Left cardiac atrium (tissue), 4 donors: ENCODE data around the gene TRIOBP. TPM values are rescaled to one million over a fixed set of nuclear protein-coding genes. Genes with fewer than 3 reads are reported as not detected.
A peak's percentile ranks its signal among the peaks of the same experiment; 100 is the strongest.

Experiments used
- ATAC-seq, 2 donors: fragments of 200-7000 bp; cut with Tn5 transposase; one replicate each; pipeline ENCODE4 v1.9.1; 2020; ENCODE audit warnings: mild to moderate bottlenecking in 2 of 2, moderate library complexity in 2 of 2
- DNase-seq: peaks from one replicate; pipeline ENCODE4 v3.0.0-alpha.2; 2020
- intact Hi-C, 2 donors: fragments of 100-400 bp; cut with DNase I; formaldehyde crosslinking; loops; one replicate each; pipeline versions ENCODE4 v1.14.1 to v1.15.1; 2022 to 2023
- total RNA-seq, 2 donors: library from RNA; stranded (reverse); fragmentation: NEBNext Ultra II Directional; extraction: Animal tissue kit (Norgen Biotek cat#: 25700); gene quantifications; one replicate each; pipeline ENCODE4 v1.2.1, GENCODE V29; 2021
- donor health status: DM: no; HTN: yes; CAD: no.
- donor health status: DM: no; HTN: yes; CAD: no; lungs with severe emphysema.
- donor health status: DM: yes; HTN: yes; CAD: no.
- donor health status: Dilated cardiomyopathy.

TRIOBP gene
- total RNA-seq, 2 donors from 2014 or later, result 83.5 to 118 TPM

DNA sequence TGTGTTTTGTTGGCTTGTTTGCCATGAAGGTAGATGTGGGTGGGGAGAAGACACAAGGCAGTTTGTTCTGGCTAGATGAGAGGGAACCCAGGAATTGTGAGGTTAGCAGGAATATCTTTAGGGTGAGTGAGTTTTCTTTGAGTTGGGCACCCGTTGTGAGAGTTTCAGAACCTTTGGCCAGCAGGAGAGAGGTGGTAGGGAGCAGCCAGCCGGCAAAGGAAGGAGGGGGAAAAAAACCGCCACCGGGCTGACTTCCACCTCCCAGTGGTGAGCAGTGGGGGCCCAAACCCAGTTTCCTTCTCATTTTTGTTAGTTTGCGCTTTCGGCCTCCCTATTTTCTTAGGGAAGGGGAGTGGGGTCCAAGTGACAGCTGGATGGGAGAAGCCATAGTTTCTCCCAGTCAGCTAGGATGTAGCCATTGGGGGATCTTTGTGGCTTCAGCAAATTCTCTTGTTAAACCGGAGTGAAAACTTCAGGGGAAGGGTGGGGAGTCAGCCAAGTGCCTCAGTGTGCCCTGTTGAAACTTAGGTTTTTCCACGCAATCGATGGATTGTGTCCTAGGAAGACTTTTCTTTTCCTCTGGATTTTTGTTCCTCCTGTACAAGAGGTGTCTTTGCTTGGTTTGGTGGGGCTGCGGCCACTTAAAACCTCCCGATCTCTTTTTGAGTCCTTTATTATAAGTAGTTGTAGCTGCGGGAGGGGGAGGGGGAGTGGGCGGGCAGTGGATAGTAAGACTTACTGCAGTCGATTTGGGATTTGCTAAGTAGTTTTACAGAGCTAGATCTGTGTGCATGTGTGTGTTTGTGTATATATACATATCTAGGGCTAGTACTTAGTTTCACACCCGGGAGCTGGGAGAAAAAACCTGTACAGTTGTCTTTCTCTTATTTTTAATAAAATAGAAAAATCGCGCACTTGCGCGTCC, 109.8 kb downstream of the TRIOBP start:
- DNase-seq, result no peak
- intact Hi-C loops, result no loop called here
- no peak for ATAC-seq

DNA sequence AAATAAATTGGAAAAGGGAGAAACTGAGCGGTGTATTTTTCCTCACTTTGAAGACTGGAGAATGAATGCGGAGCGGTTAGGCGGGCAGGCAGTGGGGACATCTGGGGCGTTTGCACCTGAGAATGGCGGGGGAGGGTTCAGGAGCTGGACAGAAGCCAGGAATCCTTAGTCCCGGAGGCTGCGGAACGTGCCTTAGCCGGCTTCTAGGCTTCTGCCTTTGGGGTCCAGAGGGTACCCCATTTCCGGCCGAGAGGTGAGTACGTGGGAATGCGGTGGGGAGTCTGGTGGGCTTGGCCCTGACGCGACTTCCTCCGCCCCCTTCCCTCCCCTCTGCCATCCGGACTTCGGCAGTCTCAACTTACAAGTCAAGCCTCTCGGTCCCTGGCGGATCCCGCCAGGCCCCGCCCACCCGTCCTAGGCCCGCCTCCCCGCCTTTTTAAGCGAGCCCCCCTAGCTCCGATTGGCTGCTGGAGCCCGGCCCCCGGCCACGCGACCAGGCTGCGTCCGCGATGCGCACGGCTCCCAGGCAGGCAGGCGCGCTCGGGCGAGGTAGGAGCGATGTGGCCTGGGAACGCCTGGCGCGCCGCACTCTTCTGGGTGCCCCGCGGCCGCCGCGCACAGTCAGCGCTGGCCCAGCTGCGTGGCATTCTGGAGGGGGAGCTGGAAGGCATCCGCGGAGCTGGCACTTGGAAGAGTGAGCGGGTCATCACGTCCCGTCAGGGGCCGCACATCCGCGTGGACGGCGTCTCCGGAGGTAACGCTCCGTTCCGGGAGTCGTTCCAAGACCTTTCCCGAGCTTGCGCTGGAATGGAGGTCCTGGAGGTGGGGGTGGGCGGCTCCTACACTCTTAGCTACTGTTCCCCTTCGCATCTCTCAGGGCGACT, 110.8 kb downstream of the TRIOBP start, which contains the start of gene GCAT:
Gene GCAT, plus strand, starts transcription at position 525 of the 884 bp plus-strand sequence. Its CDS starts 34 bp downstream, at position 559.
- peak; percentile 91 for ATAC-seq
- peak; percentile 96 for DNase-seq
- intact Hi-C loops, result no loop called here

DNA sequence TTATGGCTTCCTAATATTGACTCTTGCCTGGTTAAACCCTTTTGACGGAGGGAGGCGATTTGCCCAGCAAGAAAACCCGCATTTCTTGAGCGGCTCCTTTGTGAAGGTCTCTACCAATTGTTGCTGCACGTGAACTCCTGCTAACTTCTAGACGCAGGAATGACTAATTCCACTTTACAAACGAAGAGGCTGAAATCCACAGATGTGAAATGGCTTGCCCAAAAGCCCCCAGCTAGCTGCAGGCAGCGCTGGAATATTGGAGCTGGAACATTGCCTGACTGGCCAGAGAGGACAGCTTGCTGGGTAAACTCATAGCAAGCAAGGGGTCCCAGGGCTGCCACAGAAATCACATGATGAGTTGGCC, 111.4 kb downstream of the TRIOBP start:
- intact Hi-C loops, result no loop called here
- ATAC-seq (no peak), DNase-seq (no peak)

DNA sequence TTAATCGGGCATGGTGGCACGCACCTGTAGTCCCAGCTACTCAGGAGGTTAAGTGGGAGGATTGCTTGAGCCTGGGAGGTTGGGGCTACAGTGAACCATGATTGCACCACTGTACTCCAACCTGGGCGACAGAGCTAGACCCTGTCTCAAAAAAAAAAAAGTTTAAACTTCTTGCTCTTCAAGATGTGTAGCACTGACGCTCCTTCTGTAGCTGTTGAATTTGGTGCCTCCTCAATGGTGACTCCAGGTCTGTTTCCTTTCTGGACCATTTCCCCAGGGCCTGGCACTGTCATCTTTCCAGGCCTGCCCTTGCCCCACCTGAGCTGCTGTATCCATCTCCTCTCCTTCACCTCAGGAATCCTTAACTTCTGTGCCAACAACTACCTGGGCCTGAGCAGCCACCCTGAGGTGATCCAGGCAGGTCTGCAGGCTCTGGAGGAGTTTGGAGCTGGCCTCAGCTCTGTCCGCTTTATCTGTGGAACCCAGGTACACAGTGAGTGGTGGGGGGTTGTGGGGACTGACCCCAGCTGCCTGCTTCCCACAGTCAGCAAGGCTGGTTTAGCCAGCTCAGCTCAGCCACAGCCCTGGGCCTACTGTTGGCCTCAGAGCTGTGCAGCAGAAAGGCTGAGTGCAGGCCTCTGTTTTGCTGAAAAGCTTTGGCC, 113.0 kb downstream of the TRIOBP start:
- DNase-seq (no peak), ATAC-seq (no peak)
- intact Hi-C loops, result no loop called here

DNA sequence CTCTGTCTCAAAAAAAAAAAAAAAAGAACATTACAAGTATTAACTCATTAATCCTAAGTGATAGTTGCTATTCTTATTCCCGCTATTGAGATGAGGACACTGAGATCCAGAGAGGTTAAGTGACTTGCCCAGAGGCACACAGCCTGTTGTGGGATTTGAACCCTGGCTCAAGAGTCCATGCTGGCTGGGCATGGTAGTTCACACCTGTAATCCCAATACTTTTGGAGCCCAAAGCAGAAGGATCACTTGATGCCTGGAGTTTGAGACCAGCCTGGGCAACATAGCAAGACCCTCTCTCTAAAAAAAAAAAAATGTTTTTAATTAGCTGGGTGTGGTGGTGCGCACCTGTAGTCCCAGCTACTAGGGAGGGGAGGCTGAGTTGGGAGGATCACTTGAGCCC, 115.0 kb downstream of the TRIOBP start:
- intact Hi-C loops, result no loop called here
- ATAC-seq (no peak), DNase-seq (no peak)

DNA sequence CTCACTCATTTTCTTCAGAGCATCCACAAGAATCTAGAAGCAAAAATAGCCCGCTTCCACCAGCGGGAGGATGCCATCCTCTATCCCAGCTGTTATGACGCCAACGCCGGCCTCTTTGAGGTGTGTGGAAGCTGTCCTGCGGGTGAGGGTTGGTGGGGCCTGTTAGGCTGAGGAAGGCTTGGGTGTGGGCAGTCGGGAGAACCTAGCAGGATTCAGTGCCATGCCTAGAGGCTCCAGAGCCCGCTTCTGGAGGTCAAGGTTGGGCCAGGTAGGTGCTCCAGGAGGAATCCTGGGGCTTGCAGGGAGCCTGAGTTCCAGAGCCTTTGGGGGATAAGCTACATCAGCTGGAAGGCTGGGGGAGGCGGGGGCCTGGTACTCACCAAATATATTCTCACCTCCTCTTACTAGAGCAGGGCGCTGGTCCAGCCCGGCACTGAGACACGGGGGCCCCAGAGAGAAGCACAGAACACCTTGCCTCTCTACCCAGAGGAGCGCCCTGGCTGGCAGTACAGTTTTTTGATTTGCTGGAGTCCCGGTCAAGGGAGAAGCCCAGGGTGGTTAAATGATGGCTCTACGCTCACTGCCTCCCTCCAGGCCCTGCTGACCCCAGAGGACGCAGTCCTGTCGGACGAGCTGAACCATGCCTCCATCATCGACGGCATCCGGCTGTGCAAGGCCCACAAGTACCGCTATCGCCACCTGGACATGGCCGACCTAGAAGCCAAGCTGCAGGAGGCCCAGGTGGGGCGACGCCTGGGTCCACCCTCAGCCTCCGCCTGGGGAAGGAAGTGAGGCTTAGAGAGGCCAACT, 116.2 kb downstream of the TRIOBP start:
- intact Hi-C loops, result no loop called here
- no peak for ATAC-seq
- DNase-seq, result no peak

DNA sequence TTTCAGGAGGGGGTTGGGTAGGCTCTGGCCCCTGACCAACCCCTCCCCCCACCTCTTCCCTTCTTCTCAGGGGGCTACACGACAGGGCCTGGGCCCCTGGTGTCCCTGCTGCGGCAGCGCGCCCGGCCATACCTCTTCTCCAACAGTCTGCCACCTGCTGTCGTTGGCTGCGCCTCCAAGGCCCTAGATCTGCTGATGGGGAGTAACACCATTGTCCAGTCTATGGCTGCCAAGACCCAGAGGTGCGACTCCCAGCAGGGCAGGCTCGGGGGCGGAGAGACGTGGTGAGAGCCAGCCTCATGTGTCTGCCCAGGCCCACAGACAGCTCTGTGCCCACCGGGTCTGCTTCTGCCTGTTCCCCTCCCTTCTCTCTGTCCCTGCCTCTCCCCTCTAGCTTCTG, 118.7 kb downstream of the TRIOBP start:
- ATAC-seq (no peak), DNase-seq (no peak)
- intact Hi-C loops, result loop anchor here in 1 of 2 donors (5.0 kb wide), 1 partner anchor 147 kb away; no protein-coding TSS in a partner anchor

DNA sequence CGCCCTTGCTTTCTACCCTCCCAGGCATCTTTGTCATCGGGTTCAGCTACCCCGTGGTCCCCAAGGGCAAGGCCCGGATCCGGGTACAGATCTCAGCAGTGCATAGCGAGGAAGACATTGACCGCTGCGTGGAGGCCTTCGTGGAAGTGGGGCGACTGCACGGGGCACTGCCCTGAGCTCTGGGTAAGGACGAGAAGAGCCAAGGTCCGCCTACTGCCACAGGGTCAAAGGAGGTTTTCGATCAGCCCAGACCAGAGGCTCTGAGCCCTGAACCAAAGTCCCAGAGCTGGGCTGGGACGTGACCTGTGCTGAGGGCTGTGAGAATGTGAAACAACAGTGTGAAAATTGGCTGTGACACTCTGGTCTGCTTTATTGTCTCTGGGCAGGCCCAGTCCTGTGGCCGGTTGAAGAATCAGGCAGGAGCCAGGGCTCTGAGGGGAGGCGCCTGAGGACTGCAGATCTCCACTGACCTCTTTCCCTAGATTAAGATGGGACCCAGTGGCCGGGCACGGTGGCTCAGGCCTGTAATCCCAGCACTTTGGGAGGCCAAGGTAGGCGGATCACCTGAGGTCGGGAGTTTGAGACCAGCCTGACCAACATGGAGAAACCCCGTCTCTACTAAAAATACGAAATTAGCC, 119.8 kb downstream of the TRIOBP start:
- intact Hi-C loops, result loop anchor here (1.0 to 5.0 kb wide), 3 partner anchors 46 to 146 kb away; no protein-coding TSS in a partner anchor
- ATAC-seq, result no peak
- no peak for DNase-seq

DNA sequence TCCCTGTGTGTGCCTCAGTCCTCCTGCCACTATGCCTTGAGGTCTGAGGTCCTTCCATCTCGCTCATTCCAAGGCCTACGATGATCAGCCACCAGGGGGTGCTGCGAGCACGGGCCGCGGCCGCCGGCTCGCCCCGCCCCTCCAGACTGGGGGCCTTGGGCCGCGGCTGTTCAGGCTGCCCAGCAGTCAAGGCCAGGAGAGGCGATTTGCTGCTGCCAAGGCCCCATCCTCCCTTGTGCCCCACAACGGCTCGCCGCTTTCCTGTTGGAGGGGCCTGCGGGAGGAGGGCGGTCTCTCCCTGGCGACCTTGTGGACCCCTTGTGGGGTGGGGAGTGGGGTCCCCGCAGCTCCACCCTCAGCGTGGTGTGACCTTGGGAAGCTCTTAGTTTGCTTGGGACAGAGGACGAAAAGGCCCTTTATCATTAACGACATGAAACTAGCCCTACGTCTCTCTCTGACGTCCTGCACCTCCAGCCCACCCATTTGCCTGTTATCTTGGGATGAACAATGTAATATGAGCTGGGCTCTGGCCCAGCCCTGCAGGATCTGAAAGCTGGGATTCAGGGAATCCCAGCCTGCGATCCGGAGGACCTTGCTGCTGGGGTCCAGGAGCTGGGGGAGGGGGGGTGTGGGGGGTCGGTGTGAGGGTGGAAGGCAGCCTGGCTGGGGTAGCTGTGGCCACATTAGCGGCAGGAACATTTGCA, 121.0 kb downstream of the TRIOBP start:
- ATAC-seq (peak; percentile 93 to 95), DNase-seq (peak; percentile 86)
- intact Hi-C loops, result loop anchor here (1.0 to 5.0 kb wide), 4 partner anchors 45 to 147 kb away; no protein-coding TSS in a partner anchor

DNA sequence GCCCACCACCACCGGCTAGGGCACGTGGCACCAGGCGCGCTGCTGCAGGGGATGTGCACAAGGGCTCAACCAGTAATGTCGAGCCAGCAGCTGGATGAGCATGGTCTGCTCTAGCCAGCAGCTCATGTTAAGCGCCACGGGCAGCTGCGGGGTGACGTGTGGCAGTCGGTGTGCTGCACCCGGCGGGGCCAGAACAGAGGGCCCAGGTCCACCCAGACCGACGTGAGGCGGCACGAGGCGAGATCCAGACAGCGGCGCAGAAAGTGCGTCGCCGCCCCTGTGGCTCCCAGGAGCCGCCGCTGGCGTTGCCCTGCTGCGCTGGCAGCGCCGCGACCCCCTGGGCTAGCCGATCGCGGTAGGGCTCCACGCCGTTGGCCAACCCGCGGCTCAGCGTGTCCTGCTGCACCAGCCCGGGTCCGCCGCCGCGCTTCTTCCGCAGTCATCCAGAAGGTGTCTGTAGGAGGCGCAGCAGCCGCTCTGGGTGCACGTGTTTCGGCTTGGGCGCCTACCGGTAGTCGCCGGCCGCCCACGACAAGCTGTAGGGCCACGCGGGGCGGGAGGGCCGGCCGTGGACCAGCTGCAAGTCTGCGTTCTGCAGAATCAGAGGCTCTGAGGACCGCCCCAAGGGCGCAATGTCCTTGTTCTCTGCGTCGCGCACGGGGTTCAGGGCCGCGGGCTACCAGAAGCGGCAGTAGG, 121.7 kb downstream of the TRIOBP start:
- ATAC-seq, result peak; percentile 51 to 71
- peak; percentile 76 for DNase-seq
- intact Hi-C loops, result loop anchor here (2.0 to 5.0 kb wide), 2 partner anchors 144 to 146 kb away; no protein-coding TSS in a partner anchor

DNA sequence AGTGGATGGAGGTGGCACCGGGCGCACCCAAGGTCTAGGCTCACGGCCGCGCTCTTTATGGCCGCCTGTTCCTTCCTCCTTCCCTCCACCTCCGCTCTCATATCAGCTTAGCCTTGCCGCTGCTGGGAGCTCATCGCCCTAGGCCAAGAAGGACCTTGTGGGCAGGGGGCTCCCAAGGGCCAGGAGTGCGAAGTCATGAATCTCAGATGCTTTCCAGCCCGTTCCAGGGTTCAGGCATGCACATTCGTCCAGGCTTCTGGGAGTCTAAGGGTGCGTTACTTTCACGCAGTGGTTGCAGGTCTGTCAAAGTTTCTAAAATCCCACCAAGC, 122.2 kb downstream of the TRIOBP start:
- intact Hi-C loops, result loop anchor here (2.0 to 5.0 kb wide), 2 partner anchors 143 to 146 kb away; no protein-coding TSS in a partner anchor
- no peak for DNase-seq
- ATAC-seq, result no peak

DNA sequence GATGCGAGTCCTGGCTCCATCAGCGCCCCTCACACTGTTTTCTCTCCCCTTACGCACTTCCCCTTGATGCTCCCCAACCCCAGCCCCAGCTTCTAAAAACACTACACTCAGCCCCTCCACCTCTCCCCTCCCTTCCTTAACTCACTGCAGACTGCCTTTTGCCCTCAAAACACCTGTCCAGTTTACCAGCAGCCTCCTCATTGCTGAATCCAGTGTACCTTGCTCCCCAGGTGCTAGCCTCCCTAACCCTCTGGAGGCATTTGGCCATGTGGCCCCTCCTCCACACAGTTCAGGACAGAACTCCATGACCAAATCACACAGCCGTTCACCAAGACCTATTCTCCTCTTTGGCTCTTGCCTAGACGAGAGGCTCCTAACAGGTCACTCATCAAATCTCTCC, 123.5 kb downstream of the TRIOBP start:
- DNase-seq, result no peak
- no peak for ATAC-seq
- intact Hi-C loops, result no loop called here

DNA sequence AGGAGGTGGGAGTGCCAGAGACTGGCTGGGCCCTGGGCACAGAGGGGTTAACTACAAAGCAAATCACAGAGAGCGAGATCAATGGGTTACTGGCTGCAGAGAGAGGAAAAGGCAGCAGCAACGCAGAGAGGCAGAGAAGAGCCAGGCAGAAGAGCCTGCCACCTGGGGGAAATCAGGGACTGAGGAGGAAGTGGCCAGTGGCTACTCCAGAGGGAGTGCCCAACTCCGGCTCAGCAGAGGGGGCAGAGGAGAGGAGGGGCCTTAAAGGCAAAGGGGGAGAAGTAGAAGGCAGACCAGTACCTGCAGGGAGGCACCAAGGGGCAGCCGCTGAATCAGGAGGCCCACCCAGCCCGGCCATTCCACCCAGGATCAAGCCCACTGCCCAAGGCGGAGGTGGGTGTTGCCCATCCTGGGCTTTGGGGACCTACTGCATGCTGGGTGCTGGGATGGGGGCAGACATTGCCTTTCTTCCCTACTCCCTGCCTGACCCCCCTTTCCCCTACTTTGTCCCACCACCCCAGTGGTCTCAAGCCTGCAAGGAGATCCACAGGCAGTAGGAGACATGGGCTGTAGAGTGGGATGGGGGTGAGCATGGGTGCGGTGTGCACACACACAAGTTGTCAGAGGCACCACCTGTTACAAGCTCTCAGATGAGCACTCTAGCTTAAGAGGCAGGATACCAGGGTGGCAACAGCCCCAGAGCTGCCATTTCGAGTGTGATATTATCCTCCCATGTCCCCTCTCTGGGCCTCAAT, 125.4 kb downstream of the TRIOBP start:
- DNase-seq (no peak), ATAC-seq (no peak)
- intact Hi-C loops, result no loop called here

DNA sequence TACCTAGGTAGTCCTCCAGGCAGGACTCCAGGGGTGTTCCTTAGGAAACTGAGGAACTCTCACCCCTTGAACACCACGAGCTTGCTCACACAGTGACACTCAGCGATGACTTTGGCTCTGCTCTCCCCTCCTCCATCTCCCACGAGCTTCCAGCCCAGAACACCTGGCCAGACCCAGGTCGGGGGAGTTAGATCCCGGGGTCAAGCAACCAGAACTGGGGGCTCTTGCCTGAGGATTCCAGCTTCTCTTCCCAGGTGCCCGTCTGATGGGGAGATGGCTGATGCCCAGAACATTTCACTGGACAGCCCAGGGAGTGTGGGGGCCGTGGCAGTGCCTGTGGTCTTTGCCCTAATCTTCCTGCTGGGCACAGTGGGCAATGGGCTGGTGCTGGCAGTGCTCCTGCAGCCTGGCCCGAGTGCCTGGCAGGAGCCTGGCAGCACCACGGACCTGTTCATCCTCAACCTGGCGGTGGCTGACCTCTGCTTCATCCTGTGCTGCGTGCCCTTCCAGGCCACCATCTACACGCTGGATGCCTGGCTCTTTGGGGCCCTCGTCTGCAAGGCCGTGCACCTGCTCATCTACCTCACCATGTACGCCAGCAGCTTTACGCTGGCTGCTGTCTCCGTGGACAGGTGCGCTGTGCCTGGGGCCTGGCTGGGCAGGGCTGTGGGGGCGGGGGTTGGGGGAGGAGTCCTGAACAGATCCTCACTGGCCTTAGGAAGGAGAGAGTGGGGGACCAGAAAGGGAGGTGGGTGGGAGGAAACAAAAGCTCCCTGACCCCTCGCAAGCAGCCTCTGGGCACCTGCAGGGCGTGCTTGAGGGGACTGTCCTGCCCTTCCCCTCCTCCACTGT, 126.5 kb downstream of the TRIOBP start, which contains the start of gene GALR3:
Gene GALR3, plus strand, starts transcription at position 249 of the 852 bp plus-strand sequence. Its CDS starts 25 bp downstream, at position 274.
- no peak for DNase-seq
- no peak for ATAC-seq
- intact Hi-C loops, result no loop called here
